H9 (cell line): ENCODE data around the gene ANKRD36C. TPM values are rescaled to one million over a fixed set of nuclear protein-coding genes. Genes with fewer than 3 reads are reported as not detected.
"Not testable (repeated sequence)": the region's sequence is repeated elsewhere in the genome, so short reads cannot be mapped to it uniquely, and the experiment has no call there.

Experiments used
- DNase-seq: peaks from one replicate; pipeline ENCODE4 v3.0.0-alpha.2; 2017
- H2AFZ ChIP-seq: one replicate; pipeline ENCODE4 v1.6.1; 2013; ENCODE audit warnings: mild to moderate bottlenecking, low read length, control low read depth, moderate library complexity
- H2AK5ac ChIP-seq: 2 replicates; pipeline ENCODE4 v1.6.1; 2013; ENCODE audit warnings: low read length, control low read depth, mixed read lengths; ENCODE audit not compliant: insufficient read length
- H2BK120ac ChIP-seq: one replicate; pipeline ENCODE4 v1.6.1; 2013; ENCODE audit warnings: low read depth, mild to moderate bottlenecking, low read length, control low read depth, inconsistent platforms; ENCODE audit not compliant: poor library complexity, severe bottlenecking
- H2BK12ac ChIP-seq: 2 replicates; pipeline ENCODE4 v1.6.1; 2013; ENCODE audit warnings: low read length, control low read depth, mixed read lengths, low read depth; ENCODE audit not compliant: insufficient read length
- H2BK15ac ChIP-seq: 2 replicates; pipeline ENCODE4 v1.6.1; 2013; ENCODE audit warnings: low read depth, low read length, control low read depth
- H2BK20ac ChIP-seq: one replicate; pipeline ENCODE4 v1.6.1; 2013; ENCODE audit warnings: low read depth, mild to moderate bottlenecking, low read length, control low read depth, inconsistent platforms; ENCODE audit not compliant: poor library complexity, severe bottlenecking
- H2BK5ac ChIP-seq: 2 replicates; pipeline ENCODE4 v1.6.1; 2013; ENCODE audit warnings: low read length, control low read depth, mixed read lengths; ENCODE audit not compliant: insufficient read length
- H3K14ac ChIP-seq: 2 replicates; pipeline ENCODE4 v1.6.1; 2013; ENCODE audit warnings: low read length, control low read depth; ENCODE audit not compliant: insufficient read depth
- H3K18ac ChIP-seq: 2 replicates; pipeline ENCODE4 v1.6.1; 2013; ENCODE audit warnings: low read depth, mild to moderate bottlenecking, mixed read lengths, low read length, control low read depth; ENCODE audit not compliant: insufficient read length
- H3K23ac ChIP-seq: 2 replicates; pipeline ENCODE4 v1.6.1; 2013; ENCODE audit warnings: low read length, control low read depth, mixed read lengths, low read depth; ENCODE audit not compliant: insufficient read length
- H3K23me2 ChIP-seq: 2 replicates; pipeline ENCODE4 v1.6.1; 2013; ENCODE audit warnings: low read depth, mild to moderate bottlenecking, mixed read lengths, low read length, control low read depth; ENCODE audit not compliant: insufficient read length, poor library complexity, severe bottlenecking
- H3K27ac ChIP-seq: 2 replicates; pipeline ENCODE4 v1.5.1; 2013; ENCODE audit warnings: low read length, control low read depth, mixed read lengths, low read depth; ENCODE audit not compliant: insufficient read length
- H3K27me3 ChIP-seq: 2 replicates; pipeline ENCODE4 v1.6.1; 2013; ENCODE audit warnings: low read length, control low read depth, inconsistent platforms; ENCODE audit not compliant: insufficient read depth
- H3K4ac ChIP-seq: 2 replicates; pipeline ENCODE4 v1.6.1; 2013; ENCODE audit warnings: low read depth, mild to moderate bottlenecking, control low read depth, inconsistent platforms, low read length, moderate library complexity
- H3K4me1 ChIP-seq: 2 replicates; pipeline ENCODE4 v1.6.1; 2013; ENCODE audit warnings: low read length, control low read depth, inconsistent platforms; ENCODE audit not compliant: insufficient read depth
- H3K4me2 ChIP-seq: 2 replicates; pipeline ENCODE4 v1.6.1; 2013; ENCODE audit warnings: low read length, control low read depth, mixed read lengths; ENCODE audit not compliant: insufficient read length, insufficient read depth
- H3K56ac ChIP-seq: 2 replicates; pipeline ENCODE4 v1.6.1; 2013; ENCODE audit warnings: low read depth, mild to moderate bottlenecking, mixed read lengths, low read length, control low read depth; ENCODE audit not compliant: insufficient read length
- H3K79me1 ChIP-seq: 2 replicates; pipeline ENCODE4 v1.6.1; 2013; ENCODE audit warnings: low read depth, mild to moderate bottlenecking, moderate library complexity, low read length, control low read depth, inconsistent platforms; ENCODE audit not compliant: insufficient read depth, poor library complexity, severe bottlenecking
- H3K79me2 ChIP-seq: 2 replicates; pipeline ENCODE4 v1.6.1; 2013; ENCODE audit warnings: low read length, control low read depth, inconsistent platforms; ENCODE audit not compliant: insufficient read depth
- H3K9ac ChIP-seq: 2 replicates; pipeline ENCODE4 v1.6.1; 2013; ENCODE audit warnings: low read length, control low read depth, mixed read lengths; ENCODE audit not compliant: insufficient read length; ENCODE audit errors: extremely low read depth
- H3K9me3 ChIP-seq: one replicate; pipeline ENCODE4 v1.6.1; 2013; ENCODE audit warnings: low read depth, low read length, inconsistent platforms; ENCODE audit not compliant: control insufficient read depth
- H3T11ph ChIP-seq: one replicate; pipeline ENCODE4 v1.6.1; 2013; ENCODE audit warnings: mild to moderate bottlenecking, low read length, control low read depth, inconsistent platforms
- H4K20me1 ChIP-seq: one replicate; pipeline ENCODE4 v1.6.1; 2013; ENCODE audit not compliant: control insufficient read depth, insufficient read length, insufficient read depth
- H4K5ac ChIP-seq: 2 replicates; pipeline ENCODE4 v1.6.1; 2013; ENCODE audit warnings: low read depth, mild to moderate bottlenecking, mixed read lengths, low read length, control low read depth; ENCODE audit not compliant: insufficient read length
- H4K8ac ChIP-seq: replicated peaks from 2 replicates; pipeline ENCODE4 v1.6.1; 2013; ENCODE audit warnings: low read length, control low read depth, mixed read lengths, low read depth; ENCODE audit not compliant: insufficient read length
- H4K91ac ChIP-seq: 2 replicates; pipeline ENCODE4 v1.6.1; 2013; ENCODE audit warnings: low read depth, mild to moderate bottlenecking, moderate library complexity, mixed read lengths, low read length, control low read depth; ENCODE audit not compliant: insufficient read length
- H3K27ac Mint-ChIP-seq, 3 experiments: 2 replicates in 2 of 3; 3 replicates in 1 of 3; pipeline ENCODE4 v1.8.0; 2020 to 2021; ENCODE audit warnings: mixed read lengths in 3 of 3, mild to moderate bottlenecking in 1 of 3, moderate library complexity in 1 of 3
- H3K27me3 Mint-ChIP-seq: 2 replicates; pipeline ENCODE4 v1.8.0; 2021; ENCODE audit warnings: low read depth, mild to moderate bottlenecking, moderate library complexity, mixed read lengths
- H3K36me3 Mint-ChIP-seq, 3 experiments: 2 replicates in 2 of 3; 3 replicates in 1 of 3; pipeline ENCODE4 v1.8.0; 2020 to 2021; ENCODE audit warnings: low read depth in 3 of 3, mixed read lengths in 3 of 3; ENCODE audit not compliant: insufficient read depth in 1 of 3
- H3K4me1 Mint-ChIP-seq, 2 experiments: 2 replicates each; pipeline ENCODE4 v1.8.0; 2020; ENCODE audit warnings: mixed read lengths in 2 of 2
- H3K4me3 Mint-ChIP-seq, 2 experiments: 2 replicates in 1 of 2; 3 replicates in 1 of 2; pipeline ENCODE4 v1.8.0; 2020 to 2021; ENCODE audit warnings: mild to moderate bottlenecking in 2 of 2, mixed read lengths in 2 of 2, moderate library complexity in 1 of 2
- H3K9me3 Mint-ChIP-seq, 2 experiments: 2 replicates in 1 of 2; 3 replicates in 1 of 2; pipeline ENCODE4 v1.8.0; 2020; ENCODE audit warnings: mild to moderate bottlenecking in 2 of 2, mixed read lengths in 2 of 2, moderate library complexity in 1 of 2
- WGBS: extraction: QIAGEN DNeasy Blood & Tissue Kit; methylation state at CpG from one replicate; pipeline ENCODE4 v1.1.7; 2013; ENCODE audit warnings: missing lambda C conversion rate, low lambda C conversion rate, mixed read lengths; ENCODE audit not compliant: insufficient read length; ENCODE audit errors: extremely low coverage; 5-methylcytosine and 5-hydroxymethylcytosine counted together
- total RNA-seq: library from RNA; stranded (reverse); gene quantifications from 2 replicates; pipeline ENCODE4 v1.2.1, GENCODE V29; 2021

Gene ANKRD36C
- total RNA-seq, 1 experiment from 2014 or later: 8.2 TPM

DNA sequence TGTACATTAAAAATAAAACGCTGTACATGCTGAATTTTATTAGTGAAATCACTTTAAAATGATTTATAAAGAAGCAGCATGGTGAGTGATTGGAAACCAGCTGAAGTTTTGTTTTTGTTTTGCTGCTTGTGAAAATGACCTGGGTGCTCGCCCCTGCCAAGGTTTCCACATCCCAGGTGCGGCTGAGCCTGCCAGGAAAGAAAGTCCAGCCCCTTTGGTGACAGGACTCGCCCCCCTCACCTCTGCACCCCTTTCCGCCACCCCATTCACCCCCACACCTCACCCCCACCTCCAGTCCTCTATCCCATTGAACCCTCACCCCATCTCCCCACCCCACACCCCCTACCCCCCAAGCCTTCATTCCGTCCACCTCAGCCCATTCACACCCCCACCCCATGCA is 740 bp downstream of the ANKRD36C start:
- not testable (repeated sequence) for H3K27me3 ChIP-seq, H3K23me2 ChIP-seq, H3K79me1 ChIP-seq, H3K56ac ChIP-seq, H3K4me1 ChIP-seq, H3K27ac Mint-ChIP-seq, H3K79me2 ChIP-seq, H2BK20ac ChIP-seq, H3K4me1 Mint-ChIP-seq, H2BK12ac ChIP-seq, DNase-seq, H2AFZ ChIP-seq, H3K4me2 ChIP-seq, H4K5ac ChIP-seq, H3K27ac ChIP-seq, H4K8ac ChIP-seq, H3K36me3 Mint-ChIP-seq, H4K91ac ChIP-seq, H3K9me3 Mint-ChIP-seq, H2BK15ac ChIP-seq, H3K18ac ChIP-seq, H3K23ac ChIP-seq, H3K14ac ChIP-seq, H3K4ac ChIP-seq, H3T11ph ChIP-seq, H3K9me3 ChIP-seq, H3K9ac ChIP-seq, H2AK5ac ChIP-seq, H2BK120ac ChIP-seq, H2BK5ac ChIP-seq, H4K20me1 ChIP-seq
- peak overlapping the region in 1 of 2 experiments; percentile 67; a peak in 2 of 5 replicates for H3K4me3 Mint-ChIP-seq
- peaks cover 13% of the 10 kb centered on the region for H3K27me3 Mint-ChIP-seq
- WGBS: no CpG with 5 or more reads among the region's 6 CpGs

DNA sequence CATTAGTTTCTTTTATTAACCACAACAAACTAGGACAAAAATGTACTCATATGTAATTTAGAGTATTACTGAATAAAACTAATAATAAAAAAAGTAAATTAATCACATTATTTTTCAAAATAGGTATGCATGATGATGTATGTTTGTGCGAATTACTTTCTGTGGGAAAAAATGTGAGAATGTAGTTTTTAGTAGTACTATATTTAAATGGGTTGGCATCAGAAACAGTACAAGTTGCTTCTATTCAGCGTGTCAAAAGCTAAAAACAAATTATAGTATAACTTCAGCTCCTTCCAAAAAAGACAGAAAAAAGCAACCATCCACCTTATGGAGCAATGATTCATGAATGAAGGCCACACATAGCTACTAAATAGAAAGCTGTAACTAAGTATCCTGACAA is 40.0 kb downstream of the ANKRD36C start:
- H3K9me3 Mint-ChIP-seq: peaks cover 16 to 20% of the 10 kb centered on the region in 2 experiments
- H3K79me2 ChIP-seq, H3K23ac ChIP-seq: not testable (repeated sequence)

More for the DNA sequence above, 40.0 kb downstream of the ANKRD36C start:
- not testable (repeated sequence) for H3K27ac Mint-ChIP-seq, H4K91ac ChIP-seq, H3K79me1 ChIP-seq, H2BK5ac ChIP-seq, H3K4me1 ChIP-seq, H3T11ph ChIP-seq, H3K18ac ChIP-seq, H4K5ac ChIP-seq, H3K9me3 ChIP-seq, H2AFZ ChIP-seq, H3K4ac ChIP-seq, H3K4me2 ChIP-seq, H3K23me2 ChIP-seq, H2AK5ac ChIP-seq, H2BK12ac ChIP-seq, H3K27me3 ChIP-seq, H2BK15ac ChIP-seq, DNase-seq, H2BK20ac ChIP-seq, H3K27me3 Mint-ChIP-seq, H3K4me3 Mint-ChIP-seq, H2BK120ac ChIP-seq, H3K56ac ChIP-seq, H4K8ac ChIP-seq, H3K27ac ChIP-seq, H3K4me1 Mint-ChIP-seq, H3K9ac ChIP-seq, H4K20me1 ChIP-seq, H3K14ac ChIP-seq
- no CpG with 5 or more reads among the region's 2 CpGs for WGBS
- peaks cover 3 to 12% (median 4%) of the 10 kb centered on the region in 3 experiments; a peak in 6 of 7 replicates for H3K36me3 Mint-ChIP-seq
